ENCODE data around the gene ALMS1. TPM values are rescaled to one million over a fixed set of nuclear protein-coding genes. Genes with fewer than 3 reads are reported as not detected.

Gene ALMS1
- total and polyA plus RNA-seq, 2 of the 8 experiments (the other 6 are each of a cell fraction or from before 2014, with no cell fraction given), result 21.8 to 45.6 TPM

- no peak for TF ChIP-seq GTF2F1 (IDR thresholded peaks at IDR 0.05; ENCODE audit: borderline replicate concordance, low read depth, low read length)
Measured at GRCh38 chr2:73451263-73451972, 65.8 kb downstream of the ALMS1 start (continued).
